ENCODE measurements around the gene DUSP10.

DNA sequence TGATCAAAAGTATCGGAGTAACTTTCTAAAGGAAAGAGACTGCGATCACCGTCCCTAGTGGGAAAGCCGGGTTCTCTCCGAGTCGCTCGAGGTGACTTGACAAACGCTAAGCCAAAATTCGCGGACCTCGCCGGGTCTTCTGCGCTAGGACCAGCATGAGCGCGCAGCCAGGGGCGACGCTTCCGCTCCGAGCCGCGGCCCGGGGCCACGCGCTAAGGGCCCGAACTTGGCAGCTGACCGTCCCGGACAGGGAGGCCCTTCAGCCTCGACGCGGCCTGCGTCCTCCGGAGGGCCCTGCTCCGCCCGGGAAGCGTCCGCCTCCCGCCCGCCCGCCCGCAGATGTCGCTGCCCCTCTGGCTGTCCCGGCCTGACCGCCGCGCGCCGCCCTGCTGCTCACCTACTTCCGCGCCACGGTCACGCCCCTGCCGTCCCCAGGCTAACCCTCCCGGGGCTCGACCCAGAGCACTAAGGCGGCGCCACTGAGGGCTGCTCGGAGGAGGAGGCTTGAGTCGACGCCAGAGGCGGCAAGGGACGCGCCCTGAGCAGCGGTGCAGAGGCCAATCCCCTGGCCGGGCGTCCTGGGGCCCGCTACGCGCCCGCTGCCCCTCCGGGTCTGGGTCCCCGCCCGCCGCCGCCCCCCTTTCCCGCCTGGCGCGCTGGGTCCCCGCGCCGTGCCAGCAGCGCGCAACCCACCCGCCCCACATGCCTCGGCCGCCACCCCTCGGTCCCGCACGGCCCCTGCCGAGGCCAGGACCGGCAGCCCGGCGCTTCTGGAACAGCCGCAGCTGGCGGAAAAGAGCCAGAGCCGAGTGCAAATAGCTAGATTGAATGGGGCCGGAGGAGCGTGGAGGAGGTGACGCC is 896 bp upstream of the DUSP10 start:
- TF ChIP-seq, protein P1, sequence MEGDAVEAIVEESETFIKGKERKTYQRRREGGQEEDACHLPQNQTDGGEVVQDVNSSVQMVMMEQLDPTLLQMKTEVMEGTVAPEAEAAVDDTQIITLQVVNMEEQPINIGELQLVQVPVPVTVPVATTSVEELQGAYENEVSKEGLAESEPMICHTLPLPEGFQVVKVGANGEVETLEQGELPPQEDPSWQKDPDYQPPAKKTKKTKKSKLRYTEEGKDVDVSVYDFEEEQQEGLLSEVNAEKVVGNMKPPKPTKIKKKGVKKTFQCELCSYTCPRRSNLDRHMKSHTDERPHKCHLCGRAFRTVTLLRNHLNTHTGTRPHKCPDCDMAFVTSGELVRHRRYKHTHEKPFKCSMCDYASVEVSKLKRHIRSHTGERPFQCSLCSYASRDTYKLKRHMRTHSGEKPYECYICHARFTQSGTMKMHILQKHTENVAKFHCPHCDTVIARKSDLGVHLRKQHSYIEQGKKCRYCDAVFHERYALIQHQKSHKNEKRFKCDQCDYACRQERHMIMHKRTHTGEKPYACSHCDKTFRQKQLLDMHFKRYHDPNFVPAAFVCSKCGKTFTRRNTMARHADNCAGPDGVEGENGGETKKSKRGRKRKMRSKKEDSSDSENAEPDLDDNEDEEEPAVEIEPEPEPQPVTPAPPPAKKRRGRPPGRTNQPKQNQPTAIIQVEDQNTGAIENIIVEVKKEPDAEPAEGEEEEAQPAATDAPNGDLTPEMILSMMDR (IDR thresholded peaks at IDR 0.05): no peak
- TF ChIP-seq POLR2A (IDR thresholded peaks at IDR 0.05): no peak
